Measurements from ENCODE around the gene IPCEF1. TPM values are rescaled to one million over a fixed set of nuclear protein-coding genes. Genes with fewer than 3 reads are reported as not detected.
"Not testable (repeated sequence)": the region's sequence is repeated elsewhere in the genome, so short reads cannot be mapped to it uniquely, and the experiment has no call there.

Gene IPCEF1
- total and polyA plus RNA-seq, 3 experiments from 2014 or later: 17.7 to 57.8 (median 19.2) TPM

- H3K4me1 Mint-ChIP-seq: no peaks in the 10 kb centered on the region
Measured at GRCh38 chr6:154341871-154342270, 14.7 kb downstream of the IPCEF1 start.

DNA sequence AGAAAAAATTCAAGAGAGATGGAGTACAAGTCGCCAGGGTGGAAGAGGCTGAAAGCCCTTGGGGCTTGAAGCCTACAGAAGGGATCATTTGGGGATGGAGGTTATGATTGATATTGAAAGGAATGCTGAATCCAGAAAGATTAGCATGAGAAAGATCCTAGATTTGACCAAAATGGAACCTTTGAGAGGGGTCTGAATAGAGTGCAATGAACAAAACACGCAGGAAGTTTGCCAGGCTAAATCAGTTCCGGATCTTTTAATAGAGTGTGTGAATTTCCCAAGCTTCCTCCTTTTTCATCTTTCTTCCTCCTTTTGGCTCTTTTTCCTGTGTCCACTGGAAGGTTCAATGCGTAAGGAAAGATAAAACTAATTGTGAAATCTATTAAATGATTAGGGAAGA, 15.3 kb downstream of the IPCEF1 start:
- Histone ChIP-seq H3K27ac (ENCODE audit: low read depth, low read length) (no peak overlapping the region), H3K4me1 (ENCODE audit: insufficient read depth, low read length) (no peaks in the 10 kb centered on the region), H3K9me3 (ENCODE audit: low read length) (no peaks in the 10 kb centered on the region), H3K4me3 (ENCODE audit: low read length) (no peak overlapping the region), H3K36me3 (ENCODE audit: insufficient read depth, low read length) (no peaks in the 10 kb centered on the region), H3K27me3 (ENCODE audit: insufficient read depth, low read length, poor library complexity, severe bottlenecking) (no peaks in the 10 kb centered on the region)
- Mint-ChIP-seq H3K36me3 (no peaks in the 10 kb centered on the region), H3K4me1 (no peaks in the 10 kb centered on the region), H3K4me3 (no peak overlapping the region), H3K27ac (no peak overlapping the region), H3K9me3 (peaks cover 0 to 3% (median 0%) of the 10 kb centered on the region in 5 donors), H3K27me3 (peaks cover 4 to 8% of the 10 kb centered on the region in 2 donors)
- POLR2A ChIA-PET: no interaction called here
- no peak for DNase-seq
- CTCF ChIA-PET: no interaction called here

More at GRCh38 chr6:154341871-154342270, 14.7 kb downstream of the IPCEF1 start:
- CTCF ChIA-PET: no interaction called here
- H3K36me3 ChIP-seq (ENCODE audit: insufficient read depth, low read length): no peaks in the 10 kb centered on the region
- H3K4me1 ChIP-seq (ENCODE audit: insufficient read depth, low read length): no peaks in the 10 kb centered on the region
- peaks cover 4 to 14% of the 10 kb centered on the region in 2 donors for H3K27me3 Mint-ChIP-seq
- no peak overlapping the region for H3K4me3 ChIP-seq (ENCODE audit: low read length)
- peaks cover 0 to 5% (median 0%) of the 10 kb centered on the region in 5 donors for H3K9me3 Mint-ChIP-seq
- no peak for DNase-seq
- no peak overlapping the region for H3K27ac Mint-ChIP-seq
- no peaks in the 10 kb centered on the region for H3K27me3 ChIP-seq (ENCODE audit: insufficient read depth, low read length, poor library complexity, severe bottlenecking)
- H3K27ac ChIP-seq (ENCODE audit: low read depth, low read length): no peak overlapping the region
- POLR2A ChIA-PET: no interaction called here
- no peaks in the 10 kb centered on the region for H3K36me3 Mint-ChIP-seq
- H3K9me3 ChIP-seq (ENCODE audit: low read length): no peaks in the 10 kb centered on the region
- H3K4me3 Mint-ChIP-seq: no peak overlapping the region

DNA sequence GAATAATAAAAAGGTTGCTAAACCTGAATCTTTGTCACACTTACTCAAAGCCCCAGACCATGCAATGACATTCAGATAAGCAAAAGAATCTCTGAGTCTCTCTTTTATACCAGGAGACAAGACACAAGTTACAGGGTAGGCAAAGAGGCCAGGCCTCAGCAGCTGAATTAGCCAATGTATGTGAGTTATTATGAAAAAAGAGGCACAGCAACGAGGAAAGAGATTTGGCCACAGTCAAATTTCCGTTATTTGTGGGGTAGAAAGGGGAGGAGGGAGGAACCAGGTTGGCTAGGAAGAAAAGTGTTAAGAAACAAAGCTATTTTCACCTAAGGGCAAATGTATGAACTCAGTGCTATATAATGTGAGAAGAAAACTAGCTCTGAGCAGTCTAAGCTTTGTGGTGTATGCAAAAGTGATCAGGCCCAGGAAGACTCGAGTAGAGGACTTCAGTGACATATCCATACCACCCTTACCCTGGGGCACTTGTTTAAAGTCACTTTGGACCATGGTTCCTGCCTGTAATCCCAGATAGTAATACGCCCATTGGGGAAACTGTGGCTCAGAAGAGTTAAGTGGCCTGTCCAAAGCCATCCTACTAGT, 19.1 kb downstream of the IPCEF1 start:
- ChIA-PET POLR2A (no interaction called here), CTCF (no interaction called here)
- no peaks in the 10 kb centered on the region for H3K4me1 Mint-ChIP-seq
- Histone ChIP-seq H3K9me3 (ENCODE audit: low read length) (no peaks in the 10 kb centered on the region), H3K27ac (ENCODE audit: low read depth, low read length) (no peak overlapping the region), H3K4me1 (ENCODE audit: insufficient read depth, low read length) (no peaks in the 10 kb centered on the region), H3K4me3 (ENCODE audit: low read length) (no peak overlapping the region), H3K27me3 (ENCODE audit: insufficient read depth, low read length, poor library complexity, severe bottlenecking) (no peaks in the 10 kb centered on the region), H3K36me3 (ENCODE audit: insufficient read depth, low read length) (no peaks in the 10 kb centered on the region)
- no peak overlapping the region for H3K4me3 Mint-ChIP-seq
- no peaks in the 10 kb centered on the region for H3K36me3 Mint-ChIP-seq
- H3K27me3 Mint-ChIP-seq: peaks cover 0 to 3% of the 10 kb centered on the region in 2 donors
- no peaks in the 10 kb centered on the region for H3K9me3 Mint-ChIP-seq
- H3K27ac Mint-ChIP-seq: no peak overlapping the region
- no peak for DNase-seq

DNA sequence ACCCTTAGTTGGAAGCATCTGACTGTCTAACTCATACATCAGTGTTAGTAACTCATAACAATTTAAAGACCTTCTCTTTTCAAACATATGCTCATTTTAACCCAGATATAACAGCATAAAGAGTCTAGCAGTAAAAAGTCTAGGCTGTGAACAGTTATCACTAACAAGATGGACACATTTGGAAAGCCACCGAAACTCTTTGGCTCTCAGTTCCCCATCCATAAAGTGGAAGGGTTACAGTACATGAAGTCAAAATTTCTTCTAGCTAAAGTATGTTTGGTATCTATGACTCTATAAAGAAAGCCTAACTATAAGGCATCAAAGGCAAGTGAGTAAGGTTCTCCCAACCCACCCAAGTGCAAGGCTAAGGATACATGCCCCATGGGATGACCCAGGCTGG, 22.5 kb downstream of the IPCEF1 start:
- not testable (repeated sequence) for DNase-seq, H3K36me3 Mint-ChIP-seq

GRCh38 chr6:154331750-154332149, 24.9 kb downstream of the IPCEF1 start:
- CTCF ChIA-PET: no interaction called here
- Mint-ChIP-seq H3K36me3 (no peaks in the 10 kb centered on the region), H3K4me1 (peaks cover 0 to 5% (median 0%) of the 10 kb centered on the region in 3 donors), H3K4me3 (no peak overlapping the region), H3K27ac (no peak overlapping the region), H3K27me3 (peaks cover 0 to 7% of the 10 kb centered on the region in 2 donors), H3K9me3 (peaks cover 0 to 4% (median 2%) of the 10 kb centered on the region in 5 donors)
- POLR2A ChIA-PET: no interaction called here
- Histone ChIP-seq H3K27me3 (ENCODE audit: insufficient read depth, low read length, poor library complexity, severe bottlenecking) (no peaks in the 10 kb centered on the region), H3K36me3 (ENCODE audit: insufficient read depth, low read length) (no peaks in the 10 kb centered on the region), H3K4me1 (ENCODE audit: insufficient read depth, low read length) (no peaks in the 10 kb centered on the region), H3K4me3 (ENCODE audit: low read length) (no peak overlapping the region), H3K27ac (ENCODE audit: low read depth, low read length) (no peak overlapping the region), H3K9me3 (ENCODE audit: low read length) (no peaks in the 10 kb centered on the region)
- DNase-seq: no peak

More for the DNA sequence above, 22.5 kb downstream of the IPCEF1 start:
- POLR2A ChIA-PET; H3K4me3 ChIP-seq (ENCODE audit: low read length); H3K27ac Mint-ChIP-seq; H3K4me3 Mint-ChIP-seq; H3K4me1 ChIP-seq (ENCODE audit: insufficient read depth, low read length); H3K27me3 ChIP-seq (ENCODE audit: insufficient read depth, low read length, poor library complexity, severe bottlenecking); H3K9me3 Mint-ChIP-seq; H3K4me1 Mint-ChIP-seq; H3K36me3 ChIP-seq (ENCODE audit: insufficient read depth, low read length); H3K27me3 Mint-ChIP-seq; H3K9me3 ChIP-seq (ENCODE audit: low read length); H3K27ac ChIP-seq (ENCODE audit: low read depth, low read length): not testable (repeated sequence)
- CTCF ChIA-PET: interaction anchor here (1.5 kb wide), 1 partner anchor 13 kb away, joined by 3 read pairs; no protein-coding TSS in a partner anchor

- Histone ChIP-seq H3K4me1 (ENCODE audit: insufficient read depth, low read length) (no peaks in the 10 kb centered on the region), H3K36me3 (ENCODE audit: insufficient read depth, low read length) (no peaks in the 10 kb centered on the region), H3K9me3 (ENCODE audit: low read length) (no peaks in the 10 kb centered on the region), H3K27me3 (ENCODE audit: insufficient read depth, low read length, poor library complexity, severe bottlenecking) (no peaks in the 10 kb centered on the region), H3K4me3 (ENCODE audit: low read length) (no peak overlapping the region), H3K27ac (ENCODE audit: low read depth, low read length) (no peak overlapping the region)
- peaks cover 0 to 5% (median 0%) of the 10 kb centered on the region in 3 donors for H3K4me1 Mint-ChIP-seq
- no peaks in the 10 kb centered on the region for H3K36me3 Mint-ChIP-seq
- H3K27ac Mint-ChIP-seq: peak overlapping the region in 2 of 8 donors; percentile 8 to 28
- peaks cover 0 to 5% of the 10 kb centered on the region in 2 donors for H3K27me3 Mint-ChIP-seq
- CTCF ChIA-PET: no interaction called here
- no peak for DNase-seq
- POLR2A ChIA-PET: no interaction called here
- H3K4me3 Mint-ChIP-seq: peak overlapping the region in 1 of 7 donors; percentile 30
- peaks cover 0 to 4% (median 2%) of the 10 kb centered on the region in 5 donors for H3K9me3 Mint-ChIP-seq
Measured at GRCh38 chr6:154329350-154330170, 27.0 kb downstream of the IPCEF1 start.

DNA sequence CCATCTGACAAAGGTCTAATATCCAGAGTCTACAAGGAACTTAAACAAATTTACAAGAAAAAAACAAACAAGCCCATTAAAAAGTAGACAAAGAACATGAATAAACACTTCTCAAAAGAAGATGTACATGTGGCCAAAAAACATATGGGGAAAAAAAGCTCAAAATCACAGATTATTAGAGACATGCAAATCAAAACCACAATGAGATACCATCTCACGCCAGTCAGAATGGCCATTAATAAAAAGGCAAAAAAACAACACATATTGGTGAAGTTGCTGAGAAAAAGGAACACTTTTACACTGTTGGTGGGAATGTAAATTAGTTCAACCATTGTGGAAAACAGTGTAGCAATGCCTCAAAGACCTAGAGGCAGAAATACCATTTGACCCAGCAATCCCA, 29.3 kb downstream of the IPCEF1 start:
- H3K27me3 Mint-ChIP-seq, CTCF ChIA-PET: not testable (repeated sequence)

GRCh38 chr6:154325142-154325541, 31.5 kb downstream of the IPCEF1 start:
- no peak for DNase-seq
- Histone ChIP-seq H3K27ac (ENCODE audit: low read depth, low read length) (no peak overlapping the region), H3K36me3 (ENCODE audit: insufficient read depth, low read length) (no peaks in the 10 kb centered on the region), H3K4me3 (ENCODE audit: low read length) (no peak overlapping the region), H3K4me1 (ENCODE audit: insufficient read depth, low read length) (no peaks in the 10 kb centered on the region), H3K9me3 (ENCODE audit: low read length) (no peaks in the 10 kb centered on the region), H3K27me3 (ENCODE audit: insufficient read depth, low read length, poor library complexity, severe bottlenecking) (no peaks in the 10 kb centered on the region)
- H3K36me3 Mint-ChIP-seq: no peaks in the 10 kb centered on the region
- H3K4me3 Mint-ChIP-seq: no peak overlapping the region
- H3K9me3 Mint-ChIP-seq: no peaks in the 10 kb centered on the region
- no peak overlapping the region for H3K27ac Mint-ChIP-seq
- ChIA-PET CTCF (no interaction called here), POLR2A (no interaction called here)
- H3K27me3 Mint-ChIP-seq: peaks cover 0 to 5% of the 10 kb centered on the region in 2 donors
- H3K4me1 Mint-ChIP-seq: peaks cover 0 to 5% (median 0%) of the 10 kb centered on the region in 3 donors

More for the DNA sequence above, 29.3 kb downstream of the IPCEF1 start:
- H3K9me3 Mint-ChIP-seq; H3K36me3 ChIP-seq (ENCODE audit: insufficient read depth, low read length); POLR2A ChIA-PET; H3K27ac Mint-ChIP-seq; H3K27me3 ChIP-seq (ENCODE audit: insufficient read depth, low read length, poor library complexity, severe bottlenecking); H3K4me1 ChIP-seq (ENCODE audit: insufficient read depth, low read length); H3K36me3 Mint-ChIP-seq; H3K9me3 ChIP-seq (ENCODE audit: low read length); H3K4me3 ChIP-seq (ENCODE audit: low read length); H3K27ac ChIP-seq (ENCODE audit: low read depth, low read length); DNase-seq; H3K4me1 Mint-ChIP-seq; H3K4me3 Mint-ChIP-seq: not testable (repeated sequence)
